ENCODE data around the gene GNB1. TPM values are rescaled to one million over a fixed set of nuclear protein-coding genes. Genes with fewer than 3 reads are reported as not detected.

The GNB1 gene
- total and polyA plus RNA-seq, 2 of the 4 experiments (the other 2 are of a cell fraction): 73.5 to 371 TPM

DNA sequence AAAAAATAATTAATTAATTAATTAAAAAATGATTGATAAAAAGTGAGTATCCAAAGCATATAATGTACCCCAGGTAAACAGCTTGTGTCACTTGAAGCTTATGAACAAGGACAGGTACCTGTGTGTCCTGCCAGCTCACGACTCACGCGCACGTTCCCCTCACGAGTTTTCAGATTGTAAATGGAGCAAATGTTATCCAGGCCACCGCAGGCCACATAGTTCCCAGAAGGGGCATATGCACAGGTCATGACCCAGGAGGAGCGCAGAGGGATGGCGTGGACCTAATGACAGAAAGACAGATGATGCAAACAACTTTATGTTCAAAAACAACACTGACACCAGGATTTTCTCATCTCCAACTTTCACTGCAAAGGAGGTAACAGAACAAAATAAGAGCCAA, 86.6 kb downstream of the GNB1 start:
- no peak for DNase-seq
- Histone ChIP-seq H4K5ac (ENCODE audit: low read depth, low read length) (no peak overlapping the region), H4K20me1 (ENCODE audit: insufficient read depth, low read length) (peaks cover 61% of the 10 kb centered on the region), H3K18ac (ENCODE audit: low read depth, low read length) (no peak overlapping the region), H3K9ac (ENCODE audit: low read depth, low read length) (no peak overlapping the region), H3K23ac (ENCODE audit: low read depth, low read length) (no peak overlapping the region), H2BK120ac (ENCODE audit: low read depth, low read length) (no peak overlapping the region), H4K8ac (ENCODE audit: low read depth in 2 of 2, low read length in 2 of 2) (no peak overlapping the region), H3K9me3 (ENCODE audit: control insufficient read depth, insufficient read depth, low read length) (no peaks in the 10 kb centered on the region), H4K91ac (ENCODE audit: insufficient read depth, low read depth, low read length) (no peak overlapping the region), H3K56ac (ENCODE audit: extremely low read depth, insufficient read depth, low read length) (no peak overlapping the region), H3K27ac (ENCODE audit: insufficient read depth, low read length) (no peak overlapping the region), H2AFZ (replicated peaks; ENCODE audit: low read length, poor library complexity) (no peak overlapping the region), H3K9me1 (ENCODE audit: insufficient read depth, low read length) (peaks cover 5% of the 10 kb centered on the region), H2AK9ac (replicated peaks; ENCODE audit: low read depth, low read length, poor library complexity) (no peak overlapping the region), H3K4me1 (ENCODE audit: control insufficient read depth, insufficient read depth, low read length) (no peaks in the 10 kb centered on the region), H2BK20ac (ENCODE audit: low read depth, low read length) (no peak overlapping the region), H3K4me2 (ENCODE audit: low read depth, low read length) (no peak overlapping the region), H3K36me3 (ENCODE audit: control insufficient read depth, insufficient read depth, low read length) (peaks cover 60% of the 10 kb centered on the region), H2BK5ac (ENCODE audit: low read depth, low read length, poor library complexity, severe bottlenecking) (no peak overlapping the region), H3K14ac (replicated peaks; ENCODE audit: low read depth, low read length) (no peak overlapping the region), H3K4me3 (ENCODE audit: insufficient read depth, low read depth, low read length) (no peak overlapping the region), H2BK15ac (ENCODE audit: low read depth, low read length) (no peak overlapping the region), H3K4ac (ENCODE audit: low read depth, low read length) (no peak overlapping the region), H2AK5ac (ENCODE audit: low read depth, low read length) (no peak overlapping the region), H3K79me1 (ENCODE audit: low read depth in 1 of 2, low read length in 2 of 2) (peaks cover 47 to 71% of the 10 kb centered on the region in 2 experiments), H3K27me3 (ENCODE audit: control insufficient read depth, insufficient read depth, low read length) (no peaks in the 10 kb centered on the region)
- WGBS, 2 experiments (ENCODE audit: extremely low coverage in 2 of 2, insufficient read length in 1 of 2): 95% methylated on average over 6 of the region's 8 CpGs; no CpG with 5 or more reads in 1 of the 2 experiments
- in situ Hi-C loops (cut with MboI; ENCODE audit: low sequenced_read_pairs) (no loop called here), intact Hi-C loops (cut with micrococcal nuclease) (no loop called here), dilution Hi-C loops (cut with HindIII; ENCODE audit: low sequenced_read_pairs, unreplicated experiment) (no loop called here)
- ATAC-seq (ENCODE audit: low read depth): no peak
- TF ChIP-seq CEBPB (IDR thresholded peaks at IDR 0.05; ENCODE audit: low read depth, low read length) (no peak), MAZ (IDR thresholded peaks at IDR 0.05; ENCODE audit: borderline replicate concordance, low read depth, low read length) (no peak), FOS (IDR thresholded peaks at IDR 0.05; ENCODE audit: low read depth, low read length) (no peak), POLR2A (IDR thresholded peaks at IDR 0.05; ENCODE audit: low read depth, low read length) (no peak), RFX5 (IDR thresholded peaks at IDR 0.05; ENCODE audit: low read depth, low read length) (no peak), MXI1 (IDR thresholded peaks at IDR 0.05; ENCODE audit: borderline replicate concordance, low read depth, low read length) (no peak), BHLHE40 (IDR thresholded peaks at IDR 0.05; ENCODE audit: low read depth, low read length) (no peak), SMC3 (IDR thresholded peaks at IDR 0.05; ENCODE audit: low read depth, low read length) (no peak), MAFK (IDR thresholded peaks at IDR 0.05; ENCODE audit: low read depth, low read length) (no peak), RCOR1 (IDR thresholded peaks at IDR 0.05; ENCODE audit: insufficient replicate concordance, low read length) (no peak), NFE2L2 (IDR thresholded peaks at IDR 0.05; ENCODE audit: low read depth, low read length) (no peak)
- TF ChIP-seq, protein P1, sequence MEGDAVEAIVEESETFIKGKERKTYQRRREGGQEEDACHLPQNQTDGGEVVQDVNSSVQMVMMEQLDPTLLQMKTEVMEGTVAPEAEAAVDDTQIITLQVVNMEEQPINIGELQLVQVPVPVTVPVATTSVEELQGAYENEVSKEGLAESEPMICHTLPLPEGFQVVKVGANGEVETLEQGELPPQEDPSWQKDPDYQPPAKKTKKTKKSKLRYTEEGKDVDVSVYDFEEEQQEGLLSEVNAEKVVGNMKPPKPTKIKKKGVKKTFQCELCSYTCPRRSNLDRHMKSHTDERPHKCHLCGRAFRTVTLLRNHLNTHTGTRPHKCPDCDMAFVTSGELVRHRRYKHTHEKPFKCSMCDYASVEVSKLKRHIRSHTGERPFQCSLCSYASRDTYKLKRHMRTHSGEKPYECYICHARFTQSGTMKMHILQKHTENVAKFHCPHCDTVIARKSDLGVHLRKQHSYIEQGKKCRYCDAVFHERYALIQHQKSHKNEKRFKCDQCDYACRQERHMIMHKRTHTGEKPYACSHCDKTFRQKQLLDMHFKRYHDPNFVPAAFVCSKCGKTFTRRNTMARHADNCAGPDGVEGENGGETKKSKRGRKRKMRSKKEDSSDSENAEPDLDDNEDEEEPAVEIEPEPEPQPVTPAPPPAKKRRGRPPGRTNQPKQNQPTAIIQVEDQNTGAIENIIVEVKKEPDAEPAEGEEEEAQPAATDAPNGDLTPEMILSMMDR (conservative IDR thresholded peaks at IDR 0.05; ENCODE audit: low read depth, low read length): no peak
- TF ChIP-seq, protein P2, sequence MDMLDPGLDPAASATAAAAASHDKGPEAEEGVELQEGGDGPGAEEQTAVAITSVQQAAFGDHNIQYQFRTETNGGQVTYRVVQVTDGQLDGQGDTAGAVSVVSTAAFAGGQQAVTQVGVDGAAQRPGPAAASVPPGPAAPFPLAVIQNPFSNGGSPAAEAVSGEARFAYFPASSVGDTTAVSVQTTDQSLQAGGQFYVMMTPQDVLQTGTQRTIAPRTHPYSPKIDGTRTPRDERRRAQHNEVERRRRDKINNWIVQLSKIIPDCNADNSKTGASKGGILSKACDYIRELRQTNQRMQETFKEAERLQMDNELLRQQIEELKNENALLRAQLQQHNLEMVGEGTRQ (IDR thresholded peaks at IDR 0.05; ENCODE audit: low read depth, low read length): no peak
- TF ChIP-seq, protein P3, sequence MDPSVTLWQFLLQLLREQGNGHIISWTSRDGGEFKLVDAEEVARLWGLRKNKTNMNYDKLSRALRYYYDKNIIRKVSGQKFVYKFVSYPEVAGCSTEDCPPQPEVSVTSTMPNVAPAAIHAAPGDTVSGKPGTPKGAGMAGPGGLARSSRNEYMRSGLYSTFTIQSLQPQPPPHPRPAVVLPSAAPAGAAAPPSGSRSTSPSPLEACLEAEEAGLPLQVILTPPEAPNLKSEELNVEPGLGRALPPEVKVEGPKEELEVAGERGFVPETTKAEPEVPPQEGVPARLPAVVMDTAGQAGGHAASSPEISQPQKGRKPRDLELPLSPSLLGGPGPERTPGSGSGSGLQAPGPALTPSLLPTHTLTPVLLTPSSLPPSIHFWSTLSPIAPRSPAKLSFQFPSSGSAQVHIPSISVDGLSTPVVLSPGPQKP (IDR thresholded peaks at IDR 0.05; ENCODE audit: borderline replicate concordance, low read depth, low read length): no peak
- BruUV-seq (replicated peaks): no TSS peak
- ChIA-PET POLR2A (ENCODE audit: unreplicated experiment) (no interaction called here), CTCF (no interaction called here)

Data from IMR-90 (cell line).